Measurements from ENCODE around the gene UBAP1. TPM values are rescaled to one million over a fixed set of nuclear protein-coding genes. Genes with fewer than 3 reads are reported as not detected.

Gene UBAP1
- total RNA-seq, 1 experiment from 2014 or later, result 35.9 TPM

DNA sequence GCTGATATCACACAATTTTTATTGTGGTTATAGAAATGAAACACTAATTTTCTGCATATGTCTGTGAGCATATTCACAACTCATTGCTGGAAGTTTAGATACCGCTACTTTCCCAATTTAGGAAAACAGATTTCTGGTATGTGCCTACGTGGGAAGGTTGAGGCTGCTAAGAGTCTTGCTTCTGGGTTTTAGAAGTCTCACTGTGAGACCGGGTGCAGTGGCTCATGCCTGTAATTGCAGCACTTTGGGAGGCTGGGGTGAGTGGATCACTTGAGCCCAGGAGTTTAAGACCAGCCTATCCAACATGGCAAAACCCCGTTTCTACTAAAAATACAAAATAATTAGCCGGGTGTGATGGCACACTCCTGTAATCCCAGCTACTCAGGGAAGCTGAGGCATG is 39.6 kb downstream of the UBAP1 start:
- Histone ChIP-seq H3K36me3 (ENCODE audit: insufficient read depth, low read length, poor library complexity, severe bottlenecking) (no peaks in the 10 kb centered on the region), H3K4me3 (ENCODE audit: low read depth, low read length, poor library complexity, severe bottlenecking) (no peak overlapping the region), H3K4me1 (ENCODE audit: insufficient read depth, low read length, poor library complexity, severe bottlenecking) (no peaks in the 10 kb centered on the region), H3K27me3 (replicated peaks; ENCODE audit: insufficient read depth, low read depth, low read length, poor library complexity) (no peaks in the 10 kb centered on the region), H3K9me3 (ENCODE audit: low read depth, low read length, poor library complexity, severe bottlenecking) (no peaks in the 10 kb centered on the region), H3K27ac (ENCODE audit: low read depth, low read length, poor library complexity, severe bottlenecking) (no peak overlapping the region)
- TF ChIP-seq, protein P1, sequence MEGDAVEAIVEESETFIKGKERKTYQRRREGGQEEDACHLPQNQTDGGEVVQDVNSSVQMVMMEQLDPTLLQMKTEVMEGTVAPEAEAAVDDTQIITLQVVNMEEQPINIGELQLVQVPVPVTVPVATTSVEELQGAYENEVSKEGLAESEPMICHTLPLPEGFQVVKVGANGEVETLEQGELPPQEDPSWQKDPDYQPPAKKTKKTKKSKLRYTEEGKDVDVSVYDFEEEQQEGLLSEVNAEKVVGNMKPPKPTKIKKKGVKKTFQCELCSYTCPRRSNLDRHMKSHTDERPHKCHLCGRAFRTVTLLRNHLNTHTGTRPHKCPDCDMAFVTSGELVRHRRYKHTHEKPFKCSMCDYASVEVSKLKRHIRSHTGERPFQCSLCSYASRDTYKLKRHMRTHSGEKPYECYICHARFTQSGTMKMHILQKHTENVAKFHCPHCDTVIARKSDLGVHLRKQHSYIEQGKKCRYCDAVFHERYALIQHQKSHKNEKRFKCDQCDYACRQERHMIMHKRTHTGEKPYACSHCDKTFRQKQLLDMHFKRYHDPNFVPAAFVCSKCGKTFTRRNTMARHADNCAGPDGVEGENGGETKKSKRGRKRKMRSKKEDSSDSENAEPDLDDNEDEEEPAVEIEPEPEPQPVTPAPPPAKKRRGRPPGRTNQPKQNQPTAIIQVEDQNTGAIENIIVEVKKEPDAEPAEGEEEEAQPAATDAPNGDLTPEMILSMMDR (conservative IDR thresholded peaks at IDR 0.05; ENCODE audit: low read depth, low read length), result no peak
- TF ChIP-seq EZH2 (IDR thresholded peaks at IDR 0.05; ENCODE audit: borderline replicate concordance, low read depth, low read length, poor library complexity, severe bottlenecking), result no peak
- no peak for DNase-seq (ENCODE audit: low spot score)
- intact Hi-C loops (cut with micrococcal nuclease; ENCODE audit: unreplicated experiment), result no loop called here
- POLR2A ChIA-PET (ENCODE audit: low non-redundant PET), result no interaction called here
- CTCF ChIA-PET, result no interaction called here
- BruUV-seq (replicated peaks), result no TSS peak

DNA sequence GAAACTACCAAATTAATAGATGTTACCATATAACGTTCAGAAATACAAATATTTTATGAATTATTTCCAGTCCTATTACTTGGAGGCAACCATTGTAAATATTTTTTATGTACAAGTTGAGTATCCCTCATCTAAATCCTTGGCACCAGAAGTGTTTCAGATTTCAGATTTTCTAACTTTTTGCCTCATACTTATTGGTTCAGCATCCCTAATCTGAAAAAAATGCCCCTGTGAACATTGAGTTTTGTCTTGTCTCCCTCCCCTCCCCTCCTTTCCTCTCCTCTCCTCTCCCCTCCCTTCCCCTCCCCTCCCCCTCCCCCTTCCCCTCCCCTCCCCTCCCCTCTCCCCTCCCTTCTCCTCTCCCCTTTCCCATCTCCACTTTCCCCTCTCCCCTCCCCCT is 40.6 kb downstream of the UBAP1 start:
- intact Hi-C loops (cut with micrococcal nuclease; ENCODE audit: unreplicated experiment), result no loop called here
- H3K27ac ChIP-seq (ENCODE audit: low read depth, low read length, poor library complexity, severe bottlenecking), result no peak overlapping the region
- no peaks in the 10 kb centered on the region for H3K36me3 ChIP-seq (ENCODE audit: insufficient read depth, low read length, poor library complexity, severe bottlenecking)
- DNase-seq (ENCODE audit: low spot score), result no peak
- BruUV-seq (replicated peaks), result no TSS peak
- no peak overlapping the region for H3K4me3 ChIP-seq (ENCODE audit: low read depth, low read length, poor library complexity, severe bottlenecking)
- no peaks in the 10 kb centered on the region for H3K4me1 ChIP-seq (ENCODE audit: insufficient read depth, low read length, poor library complexity, severe bottlenecking)
- CTCF ChIA-PET, result no interaction called here
- H3K9me3 ChIP-seq (ENCODE audit: low read depth, low read length, poor library complexity, severe bottlenecking), result no peaks in the 10 kb centered on the region
- POLR2A ChIA-PET (ENCODE audit: low non-redundant PET), result no interaction called here
- TF ChIP-seq, protein P1 (conservative IDR thresholded peaks at IDR 0.05; ENCODE audit: low read depth, low read length), result no peak
- TF ChIP-seq EZH2 (IDR thresholded peaks at IDR 0.05; ENCODE audit: borderline replicate concordance, low read depth, low read length, poor library complexity, severe bottlenecking), result no peak
- no peaks in the 10 kb centered on the region for H3K27me3 ChIP-seq (replicated peaks; ENCODE audit: insufficient read depth, low read depth, low read length, poor library complexity)

DNA sequence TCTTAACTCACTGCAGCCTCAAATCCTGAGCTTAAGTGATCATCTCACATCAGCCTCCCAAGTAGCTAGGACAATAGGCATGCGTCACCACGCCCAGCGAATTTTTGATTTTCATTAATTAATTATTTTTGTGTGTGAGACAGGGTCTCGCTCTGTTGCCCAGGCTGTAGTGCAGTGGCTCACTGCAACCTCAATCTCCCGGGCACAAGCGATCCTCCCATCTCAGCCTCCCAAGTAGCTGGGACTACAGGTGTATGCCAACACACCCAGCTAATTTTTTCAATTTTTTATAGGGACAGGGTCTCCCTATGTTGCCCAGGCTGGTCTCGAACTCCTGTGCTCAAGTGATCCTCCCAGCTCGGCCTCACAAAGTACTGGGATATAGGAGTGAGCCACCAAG is 41.4 kb downstream of the UBAP1 start:
- no peak for DNase-seq (ENCODE audit: low spot score)
- TF ChIP-seq, protein P1 (conservative IDR thresholded peaks at IDR 0.05; ENCODE audit: low read depth, low read length), result no peak
- TF ChIP-seq EZH2 (IDR thresholded peaks at IDR 0.05; ENCODE audit: borderline replicate concordance, low read depth, low read length, poor library complexity, severe bottlenecking), result no peak
- Histone ChIP-seq H3K36me3 (ENCODE audit: insufficient read depth, low read length, poor library complexity, severe bottlenecking) (no peaks in the 10 kb centered on the region), H3K9me3 (ENCODE audit: low read depth, low read length, poor library complexity, severe bottlenecking) (no peaks in the 10 kb centered on the region), H3K4me3 (ENCODE audit: low read depth, low read length, poor library complexity, severe bottlenecking) (no peak overlapping the region), H3K4me1 (ENCODE audit: insufficient read depth, low read length, poor library complexity, severe bottlenecking) (no peaks in the 10 kb centered on the region), H3K27me3 (replicated peaks; ENCODE audit: insufficient read depth, low read depth, low read length, poor library complexity) (no peaks in the 10 kb centered on the region), H3K27ac (ENCODE audit: low read depth, low read length, poor library complexity, severe bottlenecking) (no peak overlapping the region)
- ChIA-PET CTCF (no interaction called here), POLR2A (ENCODE audit: low non-redundant PET) (no interaction called here)
- intact Hi-C loops (cut with micrococcal nuclease; ENCODE audit: unreplicated experiment), result no loop called here
- BruUV-seq (replicated peaks), result no TSS peak

Data from A673 (cell line).